ENCODE data around the gene MAD1L1.

Gene MAD1L1

DNA sequence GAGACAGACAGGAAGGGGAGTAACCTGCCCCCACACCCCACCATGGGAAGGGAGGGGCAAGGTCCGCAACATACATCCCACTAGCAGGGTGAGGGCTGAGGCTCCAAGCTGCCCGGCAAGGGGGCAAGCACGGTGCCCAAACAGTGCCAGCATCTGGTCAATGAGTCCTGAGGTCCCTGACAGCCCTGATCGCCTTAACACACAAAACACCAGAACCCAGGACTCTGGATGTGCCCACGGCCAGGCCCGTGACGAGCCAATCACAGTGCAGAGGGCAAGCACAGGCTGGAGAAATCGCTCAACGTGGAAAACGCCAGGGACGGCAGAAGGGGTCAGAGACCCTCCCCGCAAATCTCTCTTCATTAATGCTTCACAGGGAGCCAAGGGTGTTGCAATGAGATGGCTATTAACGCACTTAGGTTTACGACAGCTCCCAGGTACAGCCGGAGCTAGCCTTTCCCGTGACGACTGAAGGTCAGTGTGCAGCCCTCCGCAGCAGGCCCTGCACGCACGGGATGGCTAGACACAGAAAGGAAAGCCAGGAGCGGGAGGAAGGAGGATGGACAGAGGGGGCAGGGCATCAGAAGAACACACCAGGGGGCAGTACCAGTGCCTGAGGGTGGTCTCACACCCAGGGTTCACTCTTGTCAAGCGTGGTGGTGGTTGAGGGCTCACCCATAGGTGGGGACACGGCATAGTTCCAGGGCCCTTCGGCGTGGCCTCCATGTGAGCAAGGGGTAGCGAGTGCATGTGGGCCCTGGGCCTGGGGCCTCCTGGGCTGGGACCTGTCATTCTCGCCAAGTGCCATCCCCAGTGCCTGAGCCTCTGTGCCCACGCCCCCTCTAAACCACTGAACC lies 220.5 kb downstream of the MAD1L1 start:
- no peak for DNase-seq (ENCODE audit: low read depth)

DNA sequence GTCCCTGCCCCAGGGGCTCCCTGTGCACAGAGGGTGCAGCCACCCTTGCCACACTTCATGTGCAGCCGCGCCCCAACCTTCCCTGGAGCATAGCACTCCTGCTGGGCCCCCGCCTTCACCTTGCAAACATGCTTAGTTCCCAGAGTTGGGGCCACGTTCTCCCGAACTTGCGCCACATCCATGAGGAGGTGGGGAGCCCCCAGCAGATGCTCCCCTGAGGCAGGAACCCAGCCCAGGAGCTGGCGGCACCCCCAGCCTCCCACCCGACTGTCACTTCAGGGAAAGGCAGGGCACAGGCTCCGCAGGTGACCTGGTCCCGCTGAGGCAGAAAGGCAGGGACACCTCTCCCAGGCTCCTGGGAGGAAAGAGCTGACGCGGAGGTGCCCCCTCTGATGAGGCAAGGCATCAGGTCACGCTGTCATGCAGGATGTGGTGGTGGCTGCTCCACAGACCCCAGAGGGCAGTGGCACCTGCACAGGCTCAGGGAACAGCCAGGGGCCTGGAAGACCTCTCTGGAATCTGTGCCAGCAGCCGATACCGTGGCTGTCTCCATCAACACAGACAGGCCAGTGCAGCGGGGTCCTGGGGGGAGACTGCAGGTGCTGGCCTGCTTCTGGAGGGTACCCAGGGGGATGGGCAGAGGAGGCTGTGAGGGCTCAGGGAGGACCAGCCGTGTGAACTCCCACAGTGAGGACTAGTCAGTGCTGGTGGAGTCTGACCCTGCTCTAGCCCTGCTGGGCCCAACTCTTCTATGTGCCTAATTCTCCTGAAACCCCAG lies 221.3 kb downstream of the MAD1L1 start:
- DNase-seq (ENCODE audit: low read depth), result no peak

- no peak for DNase-seq (ENCODE audit: low read depth)
Observed at GRCh38 chr7:2010551-2011265, 222.0 kb downstream of the MAD1L1 start.

GRCh38 chr7:2010101-2010500 lies 222.6 kb downstream of the MAD1L1 start:
- DNase-seq (ENCODE audit: low read depth), result no peak

DNA sequence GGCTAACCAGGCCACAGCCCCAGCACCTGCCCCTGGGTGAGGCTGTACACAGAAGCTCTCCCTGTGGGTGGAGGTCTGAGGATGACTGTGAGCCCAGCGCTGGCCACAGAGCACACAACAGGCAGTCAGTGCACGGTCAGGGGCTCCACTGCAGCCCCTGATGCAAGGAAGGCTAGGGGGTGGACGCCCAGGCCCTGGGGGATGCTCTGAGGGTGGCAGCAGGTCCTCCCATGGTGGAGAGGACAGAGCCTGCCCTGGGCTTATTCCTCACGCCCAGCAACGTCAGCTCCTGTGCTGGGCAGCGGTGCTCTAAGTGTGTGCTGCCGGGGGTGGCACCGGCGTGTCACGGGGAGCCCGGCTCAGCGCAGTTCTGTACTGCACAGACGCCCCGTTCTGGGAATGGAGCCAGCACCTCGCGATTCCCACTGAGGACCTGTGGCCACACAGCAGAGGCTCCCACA lies 223.2 kb downstream of the MAD1L1 start:
- no peak for DNase-seq (ENCODE audit: low read depth)

DNA sequence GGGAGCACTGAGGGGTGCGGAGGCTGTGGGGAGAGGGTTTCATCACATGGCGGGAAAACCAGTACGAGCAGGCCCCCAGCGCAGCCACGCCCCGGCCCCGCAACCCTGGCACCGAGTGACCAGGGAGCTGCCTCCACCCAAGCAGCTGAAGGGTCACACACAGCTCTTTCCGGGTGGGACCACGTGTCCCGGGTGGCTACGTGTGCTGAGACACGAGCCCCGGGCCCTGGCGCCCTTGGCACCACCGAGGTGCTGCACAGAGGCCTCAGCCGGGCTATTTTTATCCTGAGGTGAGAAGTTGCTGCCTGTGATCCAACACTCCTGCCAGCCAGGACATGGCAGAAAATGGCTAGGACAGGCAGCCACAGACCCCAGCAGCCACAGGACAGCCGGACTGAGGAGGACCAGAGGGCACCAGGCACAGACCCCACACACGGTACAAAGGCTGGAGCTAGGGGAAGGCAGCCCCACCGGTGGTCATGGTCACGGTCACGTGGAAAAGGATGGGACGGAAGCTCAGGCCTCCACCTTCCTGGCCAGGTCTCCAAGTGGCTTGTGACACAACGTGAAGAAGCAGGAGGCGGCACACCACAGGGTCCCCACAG lies 223.7 kb downstream of the MAD1L1 start:
- DNase-seq (ENCODE audit: low read depth), result no peak

DNA sequence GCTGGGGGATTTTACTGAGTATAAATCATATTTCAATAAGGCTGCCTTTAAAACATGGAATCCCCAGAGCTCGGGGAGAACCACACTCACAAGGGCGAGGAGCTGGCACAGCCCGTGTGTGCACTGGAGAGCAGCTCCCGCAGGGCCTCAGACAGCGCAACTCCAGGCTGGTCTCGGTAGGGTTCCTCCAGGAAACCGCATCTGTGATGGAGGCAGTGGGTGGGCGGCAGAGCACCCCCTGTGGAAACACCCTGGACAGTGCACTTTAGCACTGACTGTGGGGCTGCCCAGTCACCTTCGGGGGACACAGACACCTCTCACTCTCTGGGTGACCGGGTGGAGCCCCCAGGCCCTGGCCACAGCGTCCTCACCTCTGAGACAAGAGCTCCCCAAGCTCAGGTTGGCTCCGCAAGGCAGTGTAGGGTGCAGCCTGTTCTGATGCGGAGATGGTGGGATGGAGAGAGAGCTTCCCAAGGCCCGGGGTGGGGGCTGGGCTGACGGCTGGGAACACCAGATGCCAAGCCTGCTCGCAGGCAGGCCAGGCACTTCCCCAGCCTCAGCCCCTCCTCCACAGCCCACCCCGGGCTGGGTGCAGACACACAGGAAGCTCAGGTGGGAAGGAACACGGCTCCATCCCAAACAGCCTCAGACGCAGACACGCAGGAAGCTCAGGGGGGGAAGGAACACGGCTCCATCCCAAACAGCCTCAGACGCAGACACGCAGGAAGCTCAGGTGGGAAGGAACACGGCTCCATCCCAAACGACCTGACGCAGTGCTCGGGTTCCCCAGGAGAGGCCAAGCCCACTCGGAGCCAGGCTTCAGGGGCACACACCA lies 224.4 kb downstream of the MAD1L1 start:
- DNase-seq (ENCODE audit: low read depth), result no peak

- DNase-seq (ENCODE audit: low read depth), result no peak
Observed at GRCh38 chr7:2007551-2007950, 225.2 kb downstream of the MAD1L1 start.

DNA sequence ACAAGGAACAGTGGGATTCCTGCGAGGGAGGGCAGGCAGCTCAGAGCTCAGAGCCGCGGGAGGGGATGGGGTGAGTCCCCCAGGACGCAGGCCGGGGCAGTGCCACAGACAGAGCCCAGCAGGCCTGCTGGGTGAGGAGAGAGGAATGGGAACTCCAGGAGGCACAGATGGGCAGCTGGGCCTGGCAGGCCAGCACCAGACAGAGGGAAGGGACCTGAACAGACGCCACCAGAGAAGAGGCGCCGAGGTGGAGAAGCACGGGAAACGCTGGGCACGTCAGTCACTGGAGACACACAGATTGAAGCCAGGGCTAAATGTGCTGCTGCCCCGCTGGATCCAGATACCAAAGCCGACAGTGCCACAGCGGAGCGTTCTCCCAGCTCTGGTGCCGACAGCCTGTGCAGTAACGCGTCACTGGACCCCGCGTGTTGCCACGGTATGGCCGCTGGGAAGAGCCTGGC lies 225.8 kb downstream of the MAD1L1 start:
- DNase-seq (ENCODE audit: low read depth), result no peak

- no peak for DNase-seq (ENCODE audit: low read depth)
Observed at GRCh38 chr7:2006231-2006771, 226.4 kb downstream of the MAD1L1 start.

DNA sequence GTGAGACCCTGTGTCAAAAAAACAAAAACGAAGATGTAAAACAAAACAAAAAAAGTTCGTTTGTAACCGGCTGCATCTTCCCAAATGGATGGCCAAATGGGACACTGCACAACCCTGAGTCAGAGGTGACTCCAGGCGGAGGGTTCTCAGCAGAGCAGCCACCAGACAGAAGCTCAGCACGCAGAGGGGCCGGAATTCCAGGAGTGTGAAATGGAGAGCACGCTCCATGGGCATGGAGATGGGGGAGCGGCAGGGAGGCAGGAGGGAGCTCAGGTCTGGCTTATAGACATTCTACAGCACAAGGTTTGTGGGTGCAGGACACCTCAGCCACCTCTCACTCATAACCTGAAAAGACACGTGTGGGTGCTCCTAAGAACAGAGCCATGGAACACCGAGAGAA lies 227.0 kb downstream of the MAD1L1 start:
- DNase-seq (ENCODE audit: low read depth), result no peak

DNA sequence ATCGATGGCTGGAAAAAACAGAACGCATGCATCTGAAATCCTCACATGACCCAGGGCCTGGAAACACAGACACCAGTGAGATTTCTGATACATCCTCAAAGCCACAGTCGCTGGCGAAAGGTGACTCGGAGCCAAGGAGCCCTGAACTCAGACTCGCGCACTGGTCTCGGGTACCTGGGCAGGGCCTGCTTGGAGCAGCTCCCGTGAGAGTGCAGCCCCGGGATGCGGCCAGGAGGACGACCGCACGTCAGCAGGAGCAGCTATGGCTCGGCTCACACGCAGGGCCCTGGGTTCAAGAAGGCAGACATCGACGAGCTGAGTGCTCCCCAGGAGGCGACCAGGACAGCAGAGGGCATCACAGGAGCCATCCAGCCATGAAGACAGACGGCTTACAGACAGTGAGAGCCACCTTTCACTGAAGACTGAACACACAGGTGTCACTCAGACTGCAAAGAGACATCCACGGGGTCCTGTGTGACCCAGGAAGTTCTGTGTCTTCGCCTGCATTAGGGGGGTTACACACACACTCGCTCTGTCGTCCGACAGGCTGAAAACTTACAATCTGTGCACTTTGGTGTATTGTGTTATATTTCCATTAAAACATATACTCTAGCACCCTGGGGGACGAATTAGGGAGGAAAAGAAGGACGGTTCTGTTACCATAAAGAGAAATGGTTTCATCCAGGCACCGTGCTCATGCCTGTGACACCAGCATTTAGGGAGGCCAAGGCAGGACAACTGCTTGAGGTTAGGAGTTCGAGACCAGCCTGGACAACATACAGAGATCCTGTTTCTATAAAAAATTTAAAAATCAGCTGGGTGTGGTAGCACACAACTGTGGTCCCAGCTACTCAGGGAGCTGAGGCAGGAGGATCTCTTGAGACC lies 227.7 kb downstream of the MAD1L1 start:
- DNase-seq (ENCODE audit: low read depth), result no peak

DNA sequence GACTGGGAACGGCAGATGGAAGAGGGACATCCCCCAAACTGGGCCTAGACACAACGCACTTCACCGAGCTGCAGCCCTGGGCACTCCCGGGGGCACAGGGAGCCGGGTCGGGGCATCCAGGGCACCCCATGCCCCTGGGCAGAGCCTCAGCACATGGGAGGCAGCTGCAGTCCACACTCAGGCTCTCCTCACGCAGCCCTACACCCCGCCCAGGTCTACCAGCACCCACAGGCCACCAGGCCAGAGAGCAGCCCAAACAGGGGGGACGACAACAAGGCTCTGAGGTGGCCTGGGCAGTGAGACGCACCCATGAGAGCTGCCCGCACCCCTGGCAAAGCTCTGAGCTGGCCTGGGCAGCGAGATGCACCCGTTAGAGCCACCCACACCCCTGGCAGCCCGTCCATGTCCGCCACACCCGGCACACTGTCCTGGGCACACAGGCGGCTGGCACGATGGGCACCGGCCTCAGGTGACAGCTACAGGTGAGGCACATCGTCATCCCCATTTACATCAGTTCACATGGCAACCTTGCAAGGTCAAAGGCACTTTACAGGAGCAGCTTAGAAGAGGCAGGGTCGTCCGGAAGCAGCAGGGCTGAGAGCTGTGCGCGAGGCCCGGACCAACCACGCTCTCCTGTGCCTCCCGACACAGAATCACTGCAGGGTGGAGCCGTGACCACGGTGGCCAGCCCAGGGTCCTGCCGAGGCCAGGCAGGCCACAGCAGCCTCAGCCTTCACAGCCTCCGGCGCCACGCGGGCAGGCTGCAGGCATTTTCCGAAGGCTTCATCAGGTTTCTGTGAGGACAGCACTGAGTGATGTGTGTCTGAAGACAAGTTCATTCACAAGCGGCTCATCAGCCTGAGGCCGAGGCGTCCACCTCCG lies 228.6 kb downstream of the MAD1L1 start:
- DNase-seq (ENCODE audit: low read depth), result no peak

GRCh38 chr7:2003451-2003930 lies 229.3 kb downstream of the MAD1L1 start:
- DNase-seq (ENCODE audit: low read depth), result no peak

DNA sequence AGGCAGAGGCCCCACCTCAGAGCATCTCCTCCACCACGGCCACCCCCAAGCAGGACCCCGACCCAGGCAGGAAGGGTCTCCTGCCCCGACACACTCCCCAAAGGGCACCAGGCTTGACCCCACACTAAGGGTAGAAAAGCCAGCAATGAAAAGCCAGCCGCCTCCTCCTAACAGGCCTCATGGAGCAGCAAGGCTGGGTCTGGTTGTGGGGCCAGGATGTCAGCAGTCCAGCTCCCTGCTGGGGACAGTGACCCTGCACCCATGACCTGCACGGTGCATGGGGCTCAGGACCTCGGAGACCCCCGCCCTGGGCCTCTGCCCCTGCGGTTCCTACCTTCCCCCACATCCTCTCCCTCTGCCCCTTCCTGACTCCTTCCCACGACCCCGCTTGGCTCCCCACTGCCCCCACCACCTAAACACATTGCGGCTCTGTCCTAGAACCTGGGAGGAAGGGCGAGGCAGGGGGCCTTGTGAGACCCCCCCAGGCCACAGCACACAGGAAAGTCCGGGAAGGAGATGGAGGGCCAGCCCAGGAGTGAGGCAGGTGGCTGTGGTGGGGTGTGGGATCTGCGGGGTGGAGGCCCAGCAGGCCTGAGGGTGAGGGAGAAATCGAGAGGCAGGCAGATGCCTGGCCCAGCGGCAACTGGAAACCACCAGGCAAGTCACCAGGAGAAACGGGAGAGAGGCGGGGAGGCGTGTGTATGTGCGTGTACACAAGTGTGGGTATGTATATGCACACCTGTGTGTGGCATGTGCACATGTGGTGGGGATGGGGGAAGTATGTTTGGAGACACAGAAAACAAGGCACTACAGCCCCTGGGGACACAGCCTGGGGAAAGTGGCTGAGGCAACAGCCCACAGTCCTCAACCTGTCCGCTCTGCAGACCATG lies 229.9 kb downstream of the MAD1L1 start:
- DNase-seq (ENCODE audit: low read depth), result no peak

DNA sequence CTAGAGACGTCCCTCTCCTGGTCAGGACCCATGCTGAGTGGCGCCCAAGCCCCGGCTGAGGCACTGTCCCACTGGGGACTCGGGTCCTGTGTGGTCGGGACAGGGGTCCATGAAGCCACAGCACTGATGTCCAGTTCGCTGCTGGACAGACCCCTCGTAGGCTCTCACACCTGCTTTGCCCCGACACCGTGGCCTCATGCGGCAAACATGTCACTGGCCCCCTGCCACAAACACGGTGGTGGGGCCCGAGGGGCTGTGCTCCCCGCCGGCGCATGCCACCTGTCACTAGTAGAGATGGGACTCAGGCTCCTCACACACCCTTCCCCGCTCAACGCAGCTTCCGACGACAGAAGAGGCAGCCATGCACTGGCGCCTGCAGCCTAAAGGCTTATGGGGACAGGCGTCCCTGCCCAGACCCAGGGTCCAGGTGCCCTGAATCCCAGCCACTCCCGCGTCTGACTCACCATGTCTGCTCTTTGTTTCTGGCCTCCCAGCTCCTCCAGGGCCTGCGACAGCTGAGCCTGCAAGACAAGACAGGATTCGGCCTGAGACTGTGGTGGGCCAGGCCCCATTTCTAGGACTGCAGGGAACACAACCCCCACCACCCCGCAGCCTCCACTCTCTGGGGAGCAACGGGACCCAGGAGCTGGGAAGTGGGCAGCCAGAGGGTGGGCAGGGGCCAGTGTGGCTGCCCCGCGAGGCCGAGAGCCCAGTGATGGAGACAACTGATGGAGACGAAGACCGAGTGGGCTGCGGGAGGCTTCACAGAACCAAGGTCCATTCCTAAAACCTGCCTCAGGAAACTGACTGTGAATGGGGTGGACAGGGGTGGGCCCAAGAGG lies 230.9 kb downstream of the MAD1L1 start:
- no peak for DNase-seq (ENCODE audit: low read depth)
